UCSD-AML1 (cell line): Measurements from ENCODE around the gene ZFHX3.

Source experiments
- DNase-seq: peaks from one replicate; lab custom pipeline; 2025; ENCODE audit not compliant: unreplicated experiment; lab: John Stamatoyannopoulos, UW

The ZFHX3 gene

DNA sequence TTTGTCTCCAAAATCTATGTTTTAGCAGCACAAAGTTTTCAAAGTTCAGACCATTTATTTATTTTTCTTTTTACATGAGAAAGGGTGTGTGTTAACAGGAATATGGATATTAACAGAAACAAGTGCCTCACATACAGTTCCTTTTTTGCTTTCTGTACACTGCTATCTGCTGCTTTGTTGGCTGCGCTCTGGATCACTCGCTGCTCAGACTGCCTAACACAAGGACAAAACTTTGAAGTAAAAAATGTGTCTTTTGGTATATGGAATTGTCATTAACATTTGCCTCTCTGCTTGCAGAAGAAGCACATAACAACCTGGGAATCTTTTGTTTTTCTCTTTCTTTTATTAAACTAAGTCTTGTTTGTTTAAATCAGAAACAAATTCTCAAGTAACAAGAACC, 262.8 kb downstream of the ZFHX3 start:
- DNase-seq = no peak

DNA sequence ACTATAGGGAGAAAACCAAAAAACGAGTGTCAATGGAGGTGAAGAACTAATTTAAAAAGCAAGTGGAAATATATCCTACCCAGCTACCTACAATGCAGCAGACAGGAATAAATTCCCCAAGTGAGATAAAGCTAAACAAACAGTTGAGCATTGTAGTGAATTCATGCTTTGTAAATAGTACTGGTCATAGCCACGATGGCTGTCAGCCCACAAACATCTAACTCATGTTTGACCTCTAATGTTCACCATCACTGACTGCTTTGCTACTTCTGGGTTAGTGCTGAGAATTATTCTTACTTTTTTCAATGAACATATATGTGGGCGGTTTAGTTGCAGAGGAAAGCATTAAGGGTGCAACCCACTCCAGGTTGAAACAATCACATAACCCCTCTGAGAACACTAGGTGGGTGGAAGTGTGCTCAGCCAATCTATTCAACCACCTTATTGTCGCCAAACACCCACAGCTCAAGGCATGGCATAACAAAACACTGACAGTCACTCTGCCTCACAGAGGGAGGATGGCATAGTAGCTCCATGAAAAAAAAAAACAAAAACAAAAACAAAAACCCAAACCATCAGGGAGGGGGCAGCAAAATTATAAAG, 264.1 kb downstream of the ZFHX3 start:
- no peak for DNase-seq

DNA sequence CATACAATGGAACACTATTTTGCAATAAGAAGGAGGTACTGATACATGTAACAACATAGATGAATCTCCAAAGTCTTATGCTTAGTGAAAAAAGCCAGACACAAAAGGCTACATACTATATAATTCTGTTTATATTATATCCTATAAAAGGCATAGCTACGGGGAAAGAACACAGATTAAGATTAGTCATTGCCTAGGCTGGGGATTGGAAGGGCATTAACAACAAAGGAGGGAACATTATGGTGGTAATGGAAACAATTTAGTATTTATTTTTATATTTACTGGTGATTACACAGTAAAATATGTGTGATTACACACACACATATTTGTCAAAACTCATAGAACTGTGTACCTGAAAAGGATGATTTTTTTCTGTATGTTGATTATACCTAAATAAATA, 278.1 kb downstream of the ZFHX3 start:
- no peak for DNase-seq

DNA sequence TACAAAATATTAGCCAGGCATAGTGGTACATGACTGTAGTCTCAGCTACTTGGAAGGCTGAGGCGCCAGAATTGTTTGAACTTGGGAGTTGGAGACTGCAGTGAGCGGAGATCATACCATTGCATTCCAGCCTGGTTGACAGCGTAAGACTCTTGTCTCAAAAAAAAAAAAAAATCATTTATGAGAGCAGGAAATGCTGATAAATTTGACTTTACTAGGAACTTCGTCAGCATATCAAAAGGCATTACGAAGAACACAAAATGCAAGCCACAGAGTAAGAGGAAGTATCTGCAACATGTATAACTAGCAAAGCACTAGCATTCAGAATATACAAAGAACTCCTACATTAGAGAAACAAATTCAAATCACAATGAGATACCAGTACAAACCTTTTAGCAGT, 279.3 kb downstream of the ZFHX3 start:
- no peak for DNase-seq

DNA sequence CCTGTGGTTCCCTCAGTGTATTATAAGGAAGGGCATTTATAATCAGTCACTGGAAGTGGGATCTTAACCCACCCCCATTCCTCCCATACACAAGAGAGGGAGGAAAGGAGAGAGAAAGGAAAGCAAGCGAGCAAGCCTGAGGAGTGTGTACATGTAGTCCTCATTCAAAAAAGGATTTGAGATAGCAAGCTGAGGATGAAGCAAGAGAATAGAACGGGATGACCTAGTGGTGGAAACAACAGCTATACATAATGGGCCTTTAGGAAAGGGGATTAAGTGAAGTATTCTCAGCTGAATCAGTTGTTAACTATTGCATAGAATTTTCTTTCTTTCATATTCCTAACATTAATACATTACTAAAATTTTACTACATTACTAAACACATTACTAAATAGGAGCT, 281.4 kb downstream of the ZFHX3 start:
- no peak for DNase-seq

DNA sequence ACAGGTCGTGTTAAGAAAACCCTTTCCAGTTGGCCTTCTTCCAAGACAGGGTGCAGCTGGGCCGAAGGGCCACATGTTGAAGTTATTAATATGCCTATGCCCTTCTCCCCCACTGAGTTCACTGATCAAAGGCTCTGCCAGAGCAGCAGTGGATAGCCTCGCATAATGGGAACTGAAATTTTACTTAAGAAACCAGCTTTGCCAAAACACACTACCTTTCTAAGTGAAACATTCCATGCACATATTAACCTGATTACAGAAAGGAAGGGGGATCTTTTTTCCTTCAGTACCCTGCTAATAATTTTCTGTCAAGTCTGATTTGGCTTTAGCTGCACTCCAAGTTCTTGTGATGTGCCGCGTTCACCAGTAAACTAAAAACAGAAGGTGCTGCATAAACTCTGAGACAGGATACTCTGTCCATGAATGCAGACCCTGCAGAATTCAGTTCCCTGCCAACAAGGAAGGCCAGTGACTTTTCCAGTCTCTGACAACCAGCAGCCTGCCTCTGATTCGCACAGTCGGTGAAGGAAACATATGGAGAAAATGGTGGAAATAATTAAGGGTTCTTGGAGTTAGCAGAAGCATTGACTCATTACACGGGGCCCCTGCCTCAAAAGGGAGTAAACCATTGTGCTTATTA, 283.8 kb downstream of the ZFHX3 start:
- DNase-seq = no peak

DNA sequence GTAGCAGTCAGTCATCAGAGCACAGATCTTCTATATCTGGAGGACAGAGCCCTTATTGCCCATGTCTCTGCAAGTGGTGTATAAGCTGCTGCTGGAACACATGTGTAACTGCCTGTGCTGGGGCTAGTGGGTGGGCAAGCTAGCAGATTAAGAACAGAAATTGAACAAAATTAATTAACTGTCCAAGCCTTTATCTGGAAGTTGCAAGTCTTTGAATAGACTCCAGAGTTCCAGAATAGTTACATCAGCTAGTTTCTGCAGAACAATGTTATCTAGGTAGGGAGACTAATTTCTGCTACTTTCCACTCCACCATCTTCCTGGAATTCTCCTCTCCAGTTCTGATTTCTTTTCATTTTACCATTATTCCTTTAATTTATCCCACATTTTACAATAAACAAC, 287.3 kb downstream of the ZFHX3 start:
- DNase-seq = no peak

DNA sequence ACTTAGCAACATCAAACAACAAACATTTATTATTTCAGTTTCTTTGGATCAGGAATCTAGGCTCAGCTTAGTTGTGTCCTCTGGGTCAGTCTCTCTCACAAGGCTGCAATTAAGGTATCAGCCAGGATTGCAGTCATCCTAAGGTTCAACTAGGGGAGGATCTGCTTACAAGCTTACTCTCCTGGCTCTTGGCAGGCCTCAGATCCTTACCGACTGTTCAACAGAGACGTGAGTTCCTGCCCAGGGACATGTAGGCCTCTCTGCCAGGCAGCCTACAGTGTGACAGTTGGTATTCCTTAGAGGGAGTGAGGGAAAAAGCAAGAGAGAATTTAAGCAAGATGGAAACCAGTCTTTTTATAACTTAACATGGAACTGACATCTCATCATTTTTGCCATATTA, 294.0 kb downstream of the ZFHX3 start:
- DNase-seq = no peak

DNA sequence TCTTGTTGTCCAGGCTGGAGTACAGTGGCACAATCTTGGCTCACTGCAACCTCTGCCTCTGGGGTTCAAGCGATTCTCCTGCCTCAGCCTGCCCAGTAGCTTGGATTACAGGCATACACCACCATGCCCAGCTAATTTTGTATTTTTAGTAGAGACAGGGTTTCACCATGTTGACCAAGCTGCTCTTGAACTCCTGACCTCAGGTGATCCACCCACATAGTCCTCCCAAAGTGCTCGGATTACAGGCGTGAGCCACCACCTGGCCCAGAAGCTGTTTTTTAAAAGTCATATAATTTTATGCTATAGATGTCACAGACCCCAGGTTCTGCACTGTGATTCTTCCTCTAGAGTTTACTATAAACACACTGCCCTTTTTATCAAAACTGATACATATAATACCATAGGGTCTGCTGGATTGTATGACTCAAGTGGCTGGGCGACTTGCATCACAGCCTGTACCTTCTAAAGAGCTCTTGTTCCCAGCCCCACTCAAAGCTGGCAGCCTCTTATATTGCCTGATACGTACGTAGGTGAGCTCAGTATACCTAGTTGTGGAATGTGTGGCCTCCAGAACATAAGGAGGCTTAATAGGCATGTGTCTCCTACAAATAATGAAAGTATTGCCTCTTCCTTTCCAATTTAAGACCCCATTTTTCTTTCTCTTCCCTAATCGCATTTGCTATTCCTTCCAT, 295.8 kb downstream of the ZFHX3 start:
- no peak for DNase-seq

DNA sequence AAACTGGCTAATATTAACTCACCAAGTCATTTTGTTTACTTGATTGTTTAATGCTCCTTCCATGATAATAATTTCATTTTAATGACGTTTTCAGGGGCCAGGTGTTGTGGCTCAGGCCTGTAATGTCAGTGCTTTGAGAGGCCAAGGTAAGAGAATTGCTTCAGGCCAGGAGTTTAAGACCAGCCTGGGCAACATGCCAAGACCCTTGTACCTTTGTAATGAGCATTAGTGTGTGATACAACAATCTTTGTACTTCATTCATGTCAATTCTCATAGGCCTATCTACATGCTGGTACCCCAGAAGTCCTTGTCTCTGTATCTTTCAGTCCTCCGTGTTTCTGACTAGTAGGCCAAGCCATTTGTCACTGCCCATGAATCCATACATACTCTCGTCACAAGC, 296.9 kb downstream of the ZFHX3 start:
- no peak for DNase-seq

DNA sequence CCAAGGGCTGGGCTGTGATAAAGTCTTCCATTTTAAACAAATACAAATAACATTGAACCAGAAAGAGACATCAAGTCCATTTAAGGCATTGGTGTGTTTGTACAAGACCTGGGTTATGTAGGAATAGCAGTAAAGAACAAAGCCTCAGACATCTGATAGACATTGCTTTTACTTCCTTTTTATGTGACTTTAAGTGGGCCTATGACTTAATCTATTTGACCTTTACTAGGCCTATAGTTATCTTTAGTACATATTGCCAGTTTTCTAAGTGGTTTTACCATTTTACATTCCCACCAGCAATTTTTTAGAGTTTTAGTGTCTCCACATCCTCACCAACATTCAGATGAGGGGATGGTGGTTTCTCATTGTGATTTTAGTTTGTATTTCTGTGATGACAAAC, 298.8 kb downstream of the ZFHX3 start:
- DNase-seq = no peak

DNA sequence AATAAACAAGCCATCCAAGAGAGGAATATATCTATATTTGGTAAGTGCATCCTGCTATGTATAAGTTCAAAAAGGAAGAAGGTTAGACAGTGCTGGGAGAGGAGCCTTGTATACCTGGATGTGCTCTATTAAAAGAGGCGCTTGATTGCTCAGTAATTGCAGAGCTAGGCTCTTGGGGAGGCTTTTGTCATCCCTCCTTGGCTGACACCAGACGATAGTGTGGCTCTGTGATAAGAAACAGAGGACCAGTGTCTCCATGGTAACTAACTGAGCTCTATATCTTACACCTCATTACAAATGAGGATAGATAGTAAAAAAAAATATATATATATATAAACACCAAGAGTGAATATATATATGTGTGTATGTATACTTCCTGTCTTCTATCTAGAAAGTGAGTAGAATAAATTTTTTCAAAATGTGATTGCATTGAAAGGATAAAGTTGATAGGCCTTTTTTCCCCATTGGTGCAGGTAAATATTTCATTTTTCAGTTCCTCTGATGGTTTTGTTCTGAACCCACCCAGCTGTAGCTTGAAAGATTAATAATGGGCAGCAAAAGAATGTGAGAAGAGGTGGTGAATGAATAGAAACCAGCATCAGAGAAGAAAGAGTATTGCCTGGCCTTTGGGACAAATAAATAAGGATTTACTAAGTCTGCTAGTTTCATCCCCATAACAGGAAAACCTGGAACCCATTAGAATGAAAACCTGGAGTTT, 303.7 kb downstream of the ZFHX3 start:
- no peak for DNase-seq

DNA sequence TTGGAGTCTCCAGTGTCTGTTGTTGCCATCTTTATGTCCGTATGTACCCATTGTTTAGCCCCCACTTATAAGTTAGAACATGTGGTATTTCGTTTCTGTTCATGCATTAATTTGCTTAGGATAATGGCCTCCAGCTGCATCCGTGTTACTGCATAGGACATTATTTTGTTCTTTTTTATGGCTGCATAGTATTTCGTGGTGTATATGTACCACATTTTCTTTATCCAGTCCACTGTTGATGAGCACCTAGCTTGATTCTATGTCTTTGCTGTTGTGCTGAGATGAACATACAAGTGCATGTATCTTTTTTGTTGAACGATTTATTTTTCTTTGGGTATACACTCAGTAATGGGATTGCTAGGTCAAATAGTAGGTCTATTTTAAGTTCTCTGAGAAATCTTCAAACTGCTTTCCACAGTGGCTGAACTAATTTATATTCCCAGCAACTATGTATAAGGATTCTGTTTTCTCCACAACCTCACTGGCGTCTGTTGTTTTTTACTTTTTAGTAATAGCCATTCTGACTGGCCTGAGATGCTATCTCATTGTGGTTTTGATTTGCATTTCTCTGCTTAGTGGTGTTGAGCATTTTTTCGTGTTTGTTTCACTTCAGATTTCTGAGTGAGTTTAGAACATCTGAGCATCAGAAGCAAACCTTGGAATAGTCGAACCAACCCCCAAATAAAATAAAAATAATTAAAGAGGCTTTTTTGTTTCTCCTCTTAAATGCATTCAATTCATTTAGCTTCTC, 304.7 kb downstream of the ZFHX3 start:
- no peak for DNase-seq

DNA sequence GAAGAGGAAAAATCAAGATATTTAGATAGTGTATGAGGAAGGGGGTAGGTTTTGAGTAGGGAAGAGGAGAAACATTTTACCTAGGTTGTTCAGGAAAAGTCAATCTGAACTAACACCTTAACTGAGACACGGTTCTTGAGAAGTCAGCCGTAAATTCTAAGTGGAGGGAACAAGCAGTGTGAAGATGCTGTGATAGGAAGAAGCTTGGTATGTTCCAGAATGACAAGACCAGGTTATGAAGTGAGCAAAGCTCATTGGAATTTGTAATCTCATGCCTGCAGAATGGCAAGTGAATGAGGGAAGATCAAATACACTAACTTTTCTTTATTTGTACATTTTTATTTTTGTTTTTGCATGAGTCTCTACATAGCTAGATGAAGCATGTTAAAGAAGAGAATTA, 307.6 kb downstream of the ZFHX3 start:
- no peak for DNase-seq

DNA sequence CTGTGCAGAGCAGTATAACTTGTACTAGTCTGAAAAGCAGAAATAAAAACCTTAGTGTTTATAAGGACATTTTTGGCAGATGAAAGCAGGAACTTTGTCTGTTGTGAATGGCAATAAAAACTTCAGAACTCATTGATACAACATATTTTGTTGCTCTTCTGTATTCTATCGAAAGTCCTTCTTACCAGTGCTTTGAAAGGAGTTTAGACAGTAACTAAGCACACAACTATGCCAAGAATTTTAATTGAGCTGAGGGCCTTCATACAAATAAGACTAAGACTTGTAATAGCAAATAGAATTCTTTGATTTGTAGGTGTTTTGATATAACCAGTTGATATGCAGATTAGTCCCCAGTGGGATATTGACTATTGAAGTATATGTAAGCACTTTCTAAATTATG, 308.4 kb downstream of the ZFHX3 start:
- no peak for DNase-seq

DNA sequence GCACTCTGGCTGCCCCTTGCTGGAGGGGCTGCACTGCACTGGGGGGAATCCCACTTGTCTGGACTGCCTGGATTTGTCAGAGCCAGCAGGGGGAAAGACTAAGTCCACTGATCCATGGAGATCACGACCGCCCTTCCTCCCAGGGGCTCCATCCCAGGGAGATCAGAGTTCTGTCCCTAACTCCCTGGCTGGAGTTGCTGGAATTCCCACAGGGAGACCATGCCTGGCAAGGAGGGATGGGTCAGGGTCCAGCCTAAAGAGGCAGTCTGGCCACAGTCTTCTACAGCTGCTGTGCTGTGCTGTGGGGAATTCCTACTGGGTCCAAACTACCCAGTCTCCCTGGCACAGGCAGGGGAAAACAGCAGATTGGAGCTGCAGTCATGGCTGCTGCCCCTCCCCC, 311.9 kb downstream of the ZFHX3 start:
- DNase-seq = no peak
